Common myeloid progenitor, CD34-positive (primary cell): ENCODE measurements around the gene AUH.

Experiments
- CTCF ChIA-PET: fragments of 350-600 bp; sonication (Branson Sonifier 250); formaldehyde crosslinking; loops from one replicate; lab custom pipeline; 2021; ENCODE audit warnings: antibody characterized with exemption; lab: Charles Lee
- POLR2A ChIA-PET: fragments of 350-600 bp; sonication (Branson Sonifier 250); formaldehyde crosslinking; loops from one replicate; lab custom pipeline; 2021; ENCODE audit warnings: antibody characterized with exemption; lab: Charles Lee
- DNase-seq, 3 donors: peaks; one replicate each; pipeline versions ENCODE4 v3.0.0 to v3.0.0-alpha.2; 2013
- H3K27ac ChIP-seq, 2 experiments: 1 replicate in 1 of 2; 2 replicates in 1 of 2; pipeline ENCODE4 v1.7.0; 2013; ENCODE audit warnings: inconsistent platforms in 2 of 2, low read length in 2 of 2, mild to moderate bottlenecking in 2 of 2, low read depth in 1 of 2, moderate library complexity in 1 of 2; ENCODE audit not compliant: severe bottlenecking in 2 of 2, insufficient read depth in 1 of 2, poor library complexity in 1 of 2
- H3K27me3 ChIP-seq, 5 experiments: replicated peaks in 2 of 5; 1 replicate in 3 of 5; 2 replicates in 2 of 5; pipeline versions ENCODE4 v1.6.1 to v1.7.0; 2013; ENCODE audit warnings: low read length in 4 of 5, mild to moderate bottlenecking in 2 of 5, moderate library complexity in 2 of 5, inconsistent platforms in 1 of 5; ENCODE audit not compliant: insufficient read depth in 5 of 5, control insufficient read depth in 4 of 5
- H3K36me3 ChIP-seq, 4 experiments: 1 replicate in 2 of 4; 2 replicates in 2 of 4; pipeline versions ENCODE4 v1.6.1 to v1.7.0; 2013; ENCODE audit warnings: low read length in 3 of 4, control low read depth in 1 of 4, mild to moderate bottlenecking in 1 of 4; ENCODE audit not compliant: control insufficient read depth in 4 of 4, insufficient read depth in 4 of 4
- H3K4me1 ChIP-seq, 4 experiments: 1 replicate in 3 of 4; 2 replicates in 1 of 4; pipeline versions ENCODE4 v1.6.1 to v1.7.1; 2013; ENCODE audit warnings: low read length in 3 of 4, mild to moderate bottlenecking in 3 of 4, control low read depth in 1 of 4, inconsistent platforms in 1 of 4, moderate library complexity in 1 of 4; ENCODE audit not compliant: control insufficient read depth in 4 of 4, insufficient read depth in 4 of 4; ENCODE audit errors: control extremely low read depth in 1 of 4
- H3K4me3 ChIP-seq, 7 experiments: 1 replicate in 4 of 7; 2 replicates in 3 of 7; pipeline versions ENCODE4 v1.5.1 to v1.7.0; 2013; ENCODE audit warnings: mild to moderate bottlenecking in 7 of 7, low read length in 6 of 7, moderate library complexity in 6 of 7, inconsistent platforms in 2 of 7, low read depth in 2 of 7, control low read depth in 1 of 7; ENCODE audit not compliant: insufficient read depth in 4 of 7, control insufficient read depth in 1 of 7; ENCODE audit errors: extremely low read depth in 1 of 7
- H3K9me3 ChIP-seq, 5 experiments: 1 replicate in 4 of 5; 2 replicates in 1 of 5; pipeline versions ENCODE4 v1.6.1 to v1.7.1; 2013; ENCODE audit warnings: low read length in 4 of 5, mild to moderate bottlenecking in 2 of 5, inconsistent platforms in 1 of 5, low read depth in 1 of 5, moderate library complexity in 1 of 5; ENCODE audit not compliant: control insufficient read depth in 4 of 5, insufficient read depth in 2 of 5; ENCODE audit errors: control extremely low read depth in 1 of 5
- WGBS: methylation state at CpG from one replicate; pipeline ENCODE4 v1.1.5; 2013; ENCODE audit not compliant: insufficient coverage; 5-methylcytosine and 5-hydroxymethylcytosine counted together

AUH gene

GRCh38 chr9:91197232-91198181, 164.2 kb downstream of the AUH start:
- POLR2A ChIA-PET, result no interaction called here
- H3K27me3 ChIP-seq, result no peaks in the 10 kb centered on the region
- H3K4me3 ChIP-seq, result no peak overlapping the region
- no peaks in the 10 kb centered on the region for H3K36me3 ChIP-seq
- CTCF ChIA-PET, result interaction anchor here (0.6 kb wide), 1 partner anchor 97 kb away, joined by 4 read pairs; no protein-coding TSS in a partner anchor
- WGBS, result 11% methylated on average over 4 of the region's 13 CpGs
- peaks cover 0 to 36% (median 30%) of the 10 kb centered on the region in 4 experiments for H3K4me1 ChIP-seq
- H3K27ac ChIP-seq, result peak overlapping the region in 1 of 2 experiments; percentile 12
- peaks cover 1 to 17% (median 3%) of the 10 kb centered on the region in 5 experiments for H3K9me3 ChIP-seq
- DNase-seq, result peak in 2 of 3 donors; percentile 64 to 70

DNA sequence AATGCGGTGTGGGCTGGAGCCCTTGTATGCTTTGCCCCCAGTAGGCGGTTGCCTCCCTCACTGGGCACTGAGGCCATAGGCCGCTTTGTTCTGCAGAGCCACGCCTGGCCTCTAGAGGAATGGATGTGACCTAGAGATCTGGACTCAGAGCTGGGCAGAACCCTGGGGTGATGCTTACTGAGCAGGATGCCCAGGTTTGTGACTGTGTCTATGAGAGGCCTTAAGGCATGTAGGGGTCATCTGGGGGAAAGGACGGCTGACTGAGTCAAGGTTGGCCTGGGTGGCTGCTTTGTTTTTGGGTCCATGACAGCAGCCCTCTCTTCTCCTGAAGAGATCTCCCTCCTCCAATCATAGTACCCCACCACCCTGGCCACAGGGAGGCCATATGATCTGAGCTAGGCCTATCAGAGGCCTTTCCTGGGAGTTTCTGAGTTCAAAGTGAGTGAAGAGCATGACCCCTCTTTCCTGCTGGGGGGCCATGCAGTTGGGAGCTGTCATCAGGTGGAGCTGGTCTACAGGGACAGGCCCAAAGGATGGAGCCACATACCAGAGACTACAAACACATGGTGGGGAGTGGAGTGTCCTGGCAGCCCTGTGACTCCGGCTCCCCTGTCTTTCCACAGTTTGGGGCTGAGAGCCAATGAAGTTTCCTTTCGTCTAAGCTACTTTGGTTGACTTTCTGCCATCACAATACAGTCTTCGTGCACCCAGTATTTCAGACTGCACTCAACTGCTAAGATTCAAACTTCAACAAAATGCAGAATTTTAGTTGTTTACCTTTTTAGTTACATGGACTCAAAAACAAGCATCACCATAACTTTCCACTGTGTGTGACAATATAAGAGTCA, 165.4 kb downstream of the AUH start:
- H3K27me3 ChIP-seq, result no peaks in the 10 kb centered on the region
- no peak overlapping the region for H3K27ac ChIP-seq
- ChIA-PET POLR2A (no interaction called here), CTCF (interaction anchor here (0.8 kb wide), 2 partner anchors 12 to 63 kb away, joined by 3 read pairs; no protein-coding TSS in a partner anchor)
- no peak overlapping the region for H3K4me3 ChIP-seq
- no peaks in the 10 kb centered on the region for H3K36me3 ChIP-seq
- DNase-seq, result no peak
- H3K4me1 ChIP-seq, result peaks cover 4 to 48% (median 42%) of the 10 kb centered on the region in 4 experiments
- 93% methylated on average over 5 of the region's 8 CpGs for WGBS
- peaks cover 1 to 11% (median 3%) of the 10 kb centered on the region in 5 experiments for H3K9me3 ChIP-seq

DNA sequence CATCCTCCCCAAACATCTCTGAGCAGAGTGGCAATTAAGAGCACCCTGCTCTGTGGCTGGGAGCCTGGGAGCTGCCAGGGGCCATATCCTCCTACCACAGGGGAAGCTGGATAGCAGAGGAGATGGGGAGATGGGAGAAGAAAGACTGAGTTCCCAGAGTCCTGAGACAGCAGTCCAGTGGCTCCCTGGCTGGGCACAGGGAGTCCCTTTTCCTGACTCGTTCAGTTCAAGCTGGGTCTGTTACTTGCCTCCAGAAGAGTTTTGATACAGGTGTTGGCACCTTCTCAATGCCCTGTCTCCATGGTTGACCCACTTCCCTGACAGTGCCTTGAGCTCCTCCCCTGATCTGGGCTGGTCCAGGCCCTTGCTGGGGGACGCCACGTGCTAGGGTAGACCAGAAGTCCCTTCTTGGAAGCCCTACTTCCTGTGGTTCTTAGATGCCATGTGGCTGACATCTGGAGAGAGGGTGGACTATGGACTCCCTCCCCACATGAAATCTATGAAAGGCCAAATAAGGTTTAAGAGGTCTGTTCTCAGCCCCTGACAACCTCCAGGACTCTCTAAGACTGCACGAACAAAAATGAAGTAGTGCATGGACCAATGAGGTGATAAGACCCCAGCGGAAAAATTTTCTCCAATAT, 166.2 kb downstream of the AUH start:
- peaks cover 1 to 7% (median 3%) of the 10 kb centered on the region in 5 experiments for H3K9me3 ChIP-seq
- ChIA-PET POLR2A (no interaction called here), CTCF (interaction anchor here (0.6 kb wide), 1 partner anchor 58 kb away, joined by 3 read pairs; no protein-coding TSS in a partner anchor)
- H3K4me3 ChIP-seq, result no peak overlapping the region
- no peak for DNase-seq
- 89% methylated on average over 4 of the region's 5 CpGs for WGBS
- no peaks in the 10 kb centered on the region for H3K36me3 ChIP-seq
- H3K4me1 ChIP-seq, result peaks cover 5 to 56% (median 49%) of the 10 kb centered on the region in 4 experiments
- H3K27me3 ChIP-seq, result no peaks in the 10 kb centered on the region
- H3K27ac ChIP-seq, result peak overlapping the region in 1 of 2 experiments; percentile 31

GRCh38 chr9:91193658-91194391, 167.9 kb downstream of the AUH start:
- H3K4me1 ChIP-seq, result peaks cover 5 to 56% (median 49%) of the 10 kb centered on the region in 4 experiments
- peak overlapping the region; percentile 97 to 98 for H3K27ac ChIP-seq
- WGBS, result under 1% methylated on average over 41 of the region's 52 CpGs
- H3K9me3 ChIP-seq, result peaks cover 0 to 2% (median 0%) of the 10 kb centered on the region in 5 experiments
- H3K27me3 ChIP-seq, result no peaks in the 10 kb centered on the region
- peak overlapping the region in 6 of 7 experiments; percentile 42 to 72 (median 58) for H3K4me3 ChIP-seq
- ChIA-PET CTCF (interaction anchor here (1.6 to 3.9 kb wide), 2 partner anchors 29 to 43 kb away, joined by 4 to 17 read pairs; no protein-coding TSS in a partner anchor), POLR2A (interaction anchor here (0.5 to 1.7 kb wide), 5 partner anchors 14 to 149 kb away, joined by 3 to 5 read pairs (median 4); no protein-coding TSS in a partner anchor)
- DNase-seq, result peak; percentile 96 to 98 (median 97)
- no peaks in the 10 kb centered on the region for H3K36me3 ChIP-seq

DNA sequence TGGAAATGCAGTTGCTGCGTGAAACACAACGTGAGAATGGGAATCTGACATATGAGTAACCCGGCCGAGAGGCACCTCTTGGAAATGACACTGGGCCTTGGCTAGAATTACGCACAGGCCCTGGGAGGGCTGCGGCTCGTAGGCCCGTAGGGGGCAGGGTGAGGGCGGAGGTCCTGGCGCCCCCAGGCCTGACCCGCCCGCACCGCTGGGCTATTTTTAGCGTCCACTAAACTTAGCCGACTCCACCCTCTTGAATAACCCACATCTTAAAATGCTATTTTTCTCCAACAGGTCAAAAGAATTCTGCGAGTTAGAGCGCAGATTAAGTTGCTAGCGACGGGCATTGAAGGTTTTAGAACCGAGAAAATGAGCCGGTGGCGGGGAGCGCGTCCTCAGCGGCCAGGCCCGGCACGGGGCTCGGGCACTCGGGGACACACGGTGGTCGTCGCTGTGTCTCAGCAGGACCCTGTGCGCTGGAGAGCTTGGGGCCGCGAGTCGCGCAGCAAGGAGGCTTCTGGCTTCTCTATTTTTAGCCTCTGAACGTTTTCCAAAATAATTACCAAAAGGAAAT, 168.5 kb downstream of the AUH start:
- WGBS, result under 1% methylated on average over 31 of the region's 38 CpGs
- Histone ChIP-seq H3K4me3 (peak overlapping the region in 6 of 7 experiments; percentile 42 to 72 (median 58)), H3K4me1 (peaks cover 5 to 56% (median 49%) of the 10 kb centered on the region in 4 experiments), H3K27me3 (no peaks in the 10 kb centered on the region), H3K36me3 (no peaks in the 10 kb centered on the region), H3K9me3 (peaks cover 0 to 3% (median 0%) of the 10 kb centered on the region in 5 experiments), H3K27ac (peak overlapping the region; percentile 97 to 98)
- peak; percentile 92 to 96 (median 95) for DNase-seq
- POLR2A ChIA-PET, result interaction anchor here (0.7 to 1.7 kb wide), 6 partner anchors 15 to 150 kb away, joined by 3 to 5 read pairs (median 4); no protein-coding TSS in a partner anchor
- CTCF ChIA-PET, result interaction anchor here (1.0 to 3.9 kb wide), 8 partner anchors 16 to 126 kb away, joined by 3 to 17 read pairs (median 5); no protein-coding TSS in a partner anchor
